ENCODE data around the gene CRYGS. TPM values are rescaled to one million over a fixed set of nuclear protein-coding genes. Genes with fewer than 3 reads are reported as not detected.

Gene CRYGS
- total and polyA plus RNA-seq, 2 donors (not counting 1 experiment from before 2014, with no cell fraction given): 3.6 to 10.9 TPM

DNA sequence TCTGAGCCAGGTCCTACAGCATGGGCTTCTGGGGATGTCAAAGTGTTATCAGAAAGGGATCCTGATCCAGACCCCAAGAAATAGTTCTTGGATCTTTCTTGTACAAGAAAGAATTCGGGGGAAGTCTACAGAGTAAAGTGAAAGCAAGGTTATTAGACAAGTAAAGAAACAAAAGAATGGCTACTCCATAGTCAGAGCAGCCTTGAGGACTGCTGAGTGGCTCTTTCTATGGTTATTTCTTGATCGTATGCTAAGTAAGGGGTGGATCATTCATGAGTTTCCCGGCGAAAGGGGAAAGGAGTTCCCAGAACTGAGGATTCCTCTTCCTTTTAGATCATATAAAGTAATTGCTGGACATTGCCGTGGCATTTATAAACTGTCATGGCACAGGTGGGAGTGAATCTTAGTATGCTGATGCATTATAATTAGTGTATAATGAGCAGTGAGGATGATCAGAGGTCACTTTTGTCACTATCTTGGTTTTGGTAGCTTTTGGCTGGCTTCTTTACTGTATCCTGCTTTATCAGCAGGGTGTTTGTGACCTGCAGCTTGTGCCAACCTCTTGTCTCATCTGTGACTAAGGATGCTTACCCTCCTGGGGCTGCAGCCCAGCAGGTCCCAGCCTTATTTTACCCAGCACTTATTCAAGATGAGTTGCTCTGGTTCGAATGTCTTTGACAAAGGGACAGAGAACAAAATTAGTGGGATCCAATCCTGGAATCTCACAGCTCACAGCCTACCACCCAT lies 41.0 kb downstream of the CRYGS start:
- Histone ChIP-seq H3K36me3 (replicated peaks in 1 of 2; ENCODE audit: control extremely low read depth in 1 of 2, control insufficient read depth in 1 of 2, extremely low read depth in 1 of 2, insufficient read depth in 2 of 2, low read length in 1 of 2) (no peaks in the 10 kb centered on the region), H3K9ac (ENCODE audit: low read length) (no peak overlapping the region), H3K27ac (ENCODE audit: low read length in 2 of 2) (no peak overlapping the region), H3K4me2 (replicated peaks; ENCODE audit: low read depth, low read length, poor library complexity, severe bottlenecking) (no peak overlapping the region), H2AFZ (ENCODE audit: insufficient read depth, low read depth, low read length, poor library complexity, severe bottlenecking) (no peak overlapping the region), H3K4me1 (ENCODE audit: control insufficient read depth in 2 of 2, insufficient read depth in 2 of 2, low read length in 2 of 2) (no peaks in the 10 kb centered on the region), H4K20me1 (ENCODE audit: control insufficient read depth, insufficient read depth, low read length, poor library complexity, severe bottlenecking) (no peaks in the 10 kb centered on the region), H3K27me3 (replicated peaks in 1 of 4; ENCODE audit: control extremely low read depth in 1 of 4, control insufficient read depth in 3 of 4, insufficient read depth in 4 of 4, low read length in 3 of 4) (peaks cover 0 to 4% (median 2%) of the 10 kb centered on the region in 4 experiments), H3K4me3 (ENCODE audit: control extremely low read depth in 1 of 5, extremely low read depth in 1 of 5, insufficient read depth in 1 of 5, low read depth in 2 of 5, low read length in 4 of 5) (no peak overlapping the region), H3K9me3 (ENCODE audit: control extremely low read depth in 1 of 3, control insufficient read depth in 2 of 3, insufficient read depth in 1 of 3, low read length in 2 of 3) (no peaks in the 10 kb centered on the region), H3K79me2 (ENCODE audit: control insufficient read depth, insufficient read depth, low read length) (no peaks in the 10 kb centered on the region)
- ATAC-seq (ENCODE audit: low read depth) (no peak), DNase-seq (no peak)
- ChIA-PET POLR2A (no interaction called here), CTCF (interaction anchor here (1.5 kb wide), 1 partner anchor 114 kb away, joined by 5 read pairs; no protein-coding TSS in a partner anchor)
- intact Hi-C loops (cut with micrococcal nuclease): no loop called here
- H3K4me1 Mint-ChIP-seq: peaks cover 7% of the 10 kb centered on the region
- no peak overlapping the region for H3K4me3 Mint-ChIP-seq
- 69% methylated on average over 2 of the region's 6 CpGs for WGBS (ENCODE audit: insufficient coverage)
- no peak overlapping the region for H3K27ac Mint-ChIP-seq
- peaks cover 6% of the 10 kb centered on the region for H3K9me3 Mint-ChIP-seq (ENCODE audit: insufficient read depth)
- H3K27me3 Mint-ChIP-seq: peaks cover 14% of the 10 kb centered on the region
- no peak for TF ChIP-seq EZH2 (IDR thresholded peaks at IDR 0.05; ENCODE audit: borderline replicate concordance, insufficient read depth, low read depth, low read length, poor library complexity, severe bottlenecking)
- TF ChIP-seq CTCF (IDR thresholded peaks at IDR 0.05): no peak

- H3K9me3 ChIP-seq (ENCODE audit: control extremely low read depth in 1 of 3, control insufficient read depth in 2 of 3, insufficient read depth in 1 of 3, low read length in 2 of 3): peaks cover 0 to 6% (median 0%) of the 10 kb centered on the region in 3 donors
- no peak for TF ChIP-seq EZH2 (IDR thresholded peaks at IDR 0.05; ENCODE audit: borderline replicate concordance, insufficient read depth, low read depth, low read length, poor library complexity, severe bottlenecking)
- TF ChIP-seq CTCF (IDR thresholded peaks at IDR 0.05): no peak
- H2AFZ ChIP-seq (ENCODE audit: insufficient read depth, low read depth, low read length, poor library complexity, severe bottlenecking): no peak overlapping the region
- H3K4me3 ChIP-seq (ENCODE audit: control extremely low read depth in 1 of 5, extremely low read depth in 1 of 5, insufficient read depth in 1 of 5, low read depth in 2 of 5, low read length in 4 of 5): no peak overlapping the region
- intact Hi-C loops (cut with micrococcal nuclease): no loop called here
- no peak overlapping the region for H3K4me2 ChIP-seq (replicated peaks; ENCODE audit: low read depth, low read length, poor library complexity, severe bottlenecking)
- Mint-ChIP-seq H3K4me3 (no peak overlapping the region), H3K4me1 (peaks cover 7% of the 10 kb centered on the region), H3K27me3 (peaks cover 14% of the 10 kb centered on the region), H3K9me3 (ENCODE audit: insufficient read depth) (peaks cover 8% of the 10 kb centered on the region), H3K27ac (no peak overlapping the region)
- 45% methylated on average over 3 of the region's 5 CpGs for WGBS (ENCODE audit: insufficient coverage)
- no peak overlapping the region for H3K9ac ChIP-seq (ENCODE audit: low read length)
- no peak overlapping the region for H3K27ac ChIP-seq (ENCODE audit: low read length in 2 of 2)
- no peaks in the 10 kb centered on the region for H3K4me1 ChIP-seq (ENCODE audit: control insufficient read depth in 2 of 2, insufficient read depth in 2 of 2, low read length in 2 of 2)
- no peaks in the 10 kb centered on the region for H3K36me3 ChIP-seq (replicated peaks in 1 of 2; ENCODE audit: control extremely low read depth in 1 of 2, control insufficient read depth in 1 of 2, extremely low read depth in 1 of 2, insufficient read depth in 2 of 2, low read length in 1 of 2)
- ChIA-PET POLR2A (no interaction called here), CTCF (no interaction called here)
- H3K79me2 ChIP-seq (ENCODE audit: control insufficient read depth, insufficient read depth, low read length): no peaks in the 10 kb centered on the region
- no peak for ATAC-seq (ENCODE audit: low read depth)
- H3K27me3 ChIP-seq (replicated peaks in 1 of 4; ENCODE audit: control extremely low read depth in 1 of 4, control insufficient read depth in 3 of 4, insufficient read depth in 4 of 4, low read length in 3 of 4): peaks cover 0 to 4% (median 0%) of the 10 kb centered on the region in 4 experiments
- H4K20me1 ChIP-seq (ENCODE audit: control insufficient read depth, insufficient read depth, low read length, poor library complexity, severe bottlenecking): no peaks in the 10 kb centered on the region
- no peak for DNase-seq
These were observed 41.8 kb downstream of the CRYGS start for GRCh38 chr3:186502138-186502948.
